Measurements from ENCODE around the gene WDR54. TPM values are rescaled to one million over a fixed set of nuclear protein-coding genes. Genes with fewer than 3 reads are reported as not detected.
"Not testable (repeated sequence)": the region's sequence is repeated elsewhere in the genome, so short reads cannot be mapped to it uniquely, and the experiment has no call there.

Gene WDR54
- total RNA-seq, 1 donor from 2014 or later = 11.2 TPM

GRCh38 chr2:74441690-74442482, 20.4 kb downstream of the WDR54 start, which contains the start of gene RTKN:
RTKN (minus strand) TSS chr2:74441937; CDS start chr2:74441816, 121 bp downstream.
- Mint-ChIP-seq H3K27ac (ENCODE audit: unreplicated experiment) (peak within 1 kb of the TSS; percentile 82), H3K27me3 (ENCODE audit: low read depth) (peaks cover 4% of the 10 kb centered on the region), H3K9me3 (ENCODE audit: low read depth) (no peaks in the 10 kb centered on the region), H3K4me3 (ENCODE audit: unreplicated experiment) (peak within 1 kb of the TSS; percentile 87), H3K36me3 (ENCODE audit: low read depth) (no peaks in the 10 kb centered on the region), H3K4me1 (ENCODE audit: low read depth) (peaks cover 54% of the 10 kb centered on the region)
- no peak for DNase-seq (ENCODE audit: low spot score)
- TF ChIP-seq, protein P1, sequence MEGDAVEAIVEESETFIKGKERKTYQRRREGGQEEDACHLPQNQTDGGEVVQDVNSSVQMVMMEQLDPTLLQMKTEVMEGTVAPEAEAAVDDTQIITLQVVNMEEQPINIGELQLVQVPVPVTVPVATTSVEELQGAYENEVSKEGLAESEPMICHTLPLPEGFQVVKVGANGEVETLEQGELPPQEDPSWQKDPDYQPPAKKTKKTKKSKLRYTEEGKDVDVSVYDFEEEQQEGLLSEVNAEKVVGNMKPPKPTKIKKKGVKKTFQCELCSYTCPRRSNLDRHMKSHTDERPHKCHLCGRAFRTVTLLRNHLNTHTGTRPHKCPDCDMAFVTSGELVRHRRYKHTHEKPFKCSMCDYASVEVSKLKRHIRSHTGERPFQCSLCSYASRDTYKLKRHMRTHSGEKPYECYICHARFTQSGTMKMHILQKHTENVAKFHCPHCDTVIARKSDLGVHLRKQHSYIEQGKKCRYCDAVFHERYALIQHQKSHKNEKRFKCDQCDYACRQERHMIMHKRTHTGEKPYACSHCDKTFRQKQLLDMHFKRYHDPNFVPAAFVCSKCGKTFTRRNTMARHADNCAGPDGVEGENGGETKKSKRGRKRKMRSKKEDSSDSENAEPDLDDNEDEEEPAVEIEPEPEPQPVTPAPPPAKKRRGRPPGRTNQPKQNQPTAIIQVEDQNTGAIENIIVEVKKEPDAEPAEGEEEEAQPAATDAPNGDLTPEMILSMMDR (IDR thresholded peaks at IDR 0.05) = no peak

GRCh38 chr2:74442483-74443297, 21.2 kb downstream of the WDR54 start:
- H3K27me3 Mint-ChIP-seq (ENCODE audit: low read depth); H3K9me3 Mint-ChIP-seq (ENCODE audit: low read depth); H3K27ac Mint-ChIP-seq (ENCODE audit: unreplicated experiment); DNase-seq (ENCODE audit: low spot score); H3K36me3 Mint-ChIP-seq (ENCODE audit: low read depth): not testable (repeated sequence)
- peaks cover 46% of the 10 kb centered on the region for H3K4me1 Mint-ChIP-seq (ENCODE audit: low read depth)
- peak overlapping the region; percentile 41 for H3K4me3 Mint-ChIP-seq (ENCODE audit: unreplicated experiment)

- DNase-seq (ENCODE audit: low spot score) = no peak
- Mint-ChIP-seq H3K27ac (ENCODE audit: unreplicated experiment) (no peak overlapping the region), H3K27me3 (ENCODE audit: low read depth) (peaks cover 8% of the 10 kb centered on the region), H3K9me3 (ENCODE audit: low read depth) (no peaks in the 10 kb centered on the region), H3K36me3 (ENCODE audit: low read depth) (no peaks in the 10 kb centered on the region), H3K4me1 (ENCODE audit: low read depth) (peaks cover 25% of the 10 kb centered on the region), H3K4me3 (ENCODE audit: unreplicated experiment) (no peak overlapping the region)
- TF ChIP-seq, protein P1 (IDR thresholded peaks at IDR 0.05) = no peak
Observed at GRCh38 chr2:74444498-74445318, 23.2 kb downstream of the WDR54 start.

DNA sequence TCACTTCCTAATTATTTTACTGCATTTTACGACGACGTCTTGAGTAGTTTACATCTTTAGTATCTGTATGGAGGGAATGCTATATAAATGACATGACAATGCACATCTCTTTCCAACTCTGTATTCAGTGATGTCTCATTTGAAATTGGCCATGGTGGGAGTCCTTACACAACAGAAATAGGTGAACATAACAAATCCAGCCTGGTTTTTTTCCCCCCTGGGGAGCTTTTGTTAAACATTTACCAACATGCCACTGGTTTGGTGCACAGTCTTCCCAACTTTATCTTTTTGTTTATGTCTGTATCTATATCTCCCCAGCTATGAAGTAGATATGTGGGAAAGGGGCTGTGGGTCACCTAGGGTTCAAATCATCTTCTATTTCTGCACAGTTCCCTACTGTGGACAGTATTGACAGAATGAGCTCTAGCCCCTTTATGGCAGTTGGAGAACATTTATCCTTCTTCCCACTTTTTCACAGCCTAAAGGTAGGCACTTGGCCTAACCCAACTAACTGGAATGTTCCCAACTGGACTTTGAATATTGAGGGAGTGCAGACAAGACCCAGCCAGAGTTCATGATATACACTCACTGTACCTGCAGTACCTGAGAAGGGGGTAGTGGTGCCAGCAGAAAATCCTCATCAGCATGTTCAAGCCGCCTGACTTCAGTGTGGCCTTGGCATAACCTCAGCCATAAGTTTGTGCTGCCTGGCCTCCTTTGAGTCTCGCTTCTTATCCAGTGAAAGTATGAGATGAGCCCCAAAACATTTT, 25.9 kb downstream of the WDR54 start:
- DNase-seq (ENCODE audit: low spot score) = no peak
- H3K27ac Mint-ChIP-seq (ENCODE audit: unreplicated experiment) = no peak overlapping the region
- no peak overlapping the region for H3K4me3 Mint-ChIP-seq (ENCODE audit: unreplicated experiment)
- H3K27me3 Mint-ChIP-seq (ENCODE audit: low read depth) = peaks cover 9% of the 10 kb centered on the region
- no peaks in the 10 kb centered on the region for H3K9me3 Mint-ChIP-seq (ENCODE audit: low read depth)
- TF ChIP-seq, protein P1 (IDR thresholded peaks at IDR 0.05) = no peak
- peaks cover 14% of the 10 kb centered on the region for H3K4me1 Mint-ChIP-seq (ENCODE audit: low read depth)
- no peaks in the 10 kb centered on the region for H3K36me3 Mint-ChIP-seq (ENCODE audit: low read depth)

DNA sequence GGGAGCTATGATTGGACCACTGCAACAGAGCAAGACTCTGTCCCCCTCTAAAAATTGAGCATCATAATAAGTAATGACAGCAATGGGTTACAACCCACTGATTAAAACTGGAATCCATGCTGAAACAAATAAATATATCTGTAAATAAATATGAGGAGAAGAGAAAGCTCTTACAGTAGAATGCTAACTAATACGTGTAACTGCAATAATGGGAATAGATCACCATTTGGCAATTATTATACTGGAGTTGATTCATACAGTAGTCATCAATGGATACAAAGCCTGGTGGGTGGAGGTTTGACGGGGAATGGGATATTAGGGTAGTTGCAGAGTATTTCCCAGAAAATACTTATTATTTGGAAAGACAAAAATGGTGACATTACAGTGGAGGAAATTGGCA, 27.2 kb downstream of the WDR54 start:
- TF ChIP-seq, protein P1 (IDR thresholded peaks at IDR 0.05) = no peak
- Mint-ChIP-seq H3K4me1 (ENCODE audit: low read depth) (peaks cover 11% of the 10 kb centered on the region), H3K27ac (ENCODE audit: unreplicated experiment) (no peak overlapping the region), H3K27me3 (ENCODE audit: low read depth) (peaks cover 9% of the 10 kb centered on the region), H3K9me3 (ENCODE audit: low read depth) (no peaks in the 10 kb centered on the region), H3K36me3 (ENCODE audit: low read depth) (no peaks in the 10 kb centered on the region), H3K4me3 (ENCODE audit: unreplicated experiment) (no peak overlapping the region)
- DNase-seq (ENCODE audit: low spot score) = no peak
